Liver (tissue), 9 donors: Measurements from ENCODE around the gene TNNI3K. TPM values are rescaled to one million over a fixed set of nuclear protein-coding genes. Genes with fewer than 3 reads are reported as not detected.

ENCODE experiments used
- DNase-seq: peaks from one replicate; pipeline ENCODE4 v3.0.0-alpha.2; 2017; ENCODE audit warnings: low spot score
- H3K27ac ChIP-seq, 2 donors: one replicate each; pipeline ENCODE4 v1.7.0; 2013; ENCODE audit warnings: inconsistent platforms in 2 of 2, low read length in 2 of 2, control low read depth in 1 of 2, low read depth in 1 of 2, mild to moderate bottlenecking in 1 of 2
- H3K27me3 ChIP-seq, 4 donors: one replicate each; pipeline versions ENCODE4 v1.6.1 to v1.7.0; 2013; ENCODE audit warnings: low read length in 3 of 4, inconsistent platforms in 1 of 4, mild to moderate bottlenecking in 1 of 4, moderate library complexity in 1 of 4; ENCODE audit not compliant: control insufficient read depth in 4 of 4, insufficient read depth in 4 of 4
- H3K36me3 ChIP-seq, 4 donors: one replicate each; pipeline versions ENCODE4 v1.6.1 to v1.7.0; 2013; ENCODE audit warnings: low read length in 3 of 4, mild to moderate bottlenecking in 3 of 4, low read depth in 1 of 4, moderate library complexity in 1 of 4; ENCODE audit not compliant: control insufficient read depth in 4 of 4, insufficient read depth in 3 of 4
- H3K4me1 ChIP-seq, 4 donors: one replicate each; pipeline versions ENCODE4 v1.6.1 to v1.7.0; 2013; ENCODE audit warnings: low read length in 3 of 4, mild to moderate bottlenecking in 3 of 4, moderate library complexity in 1 of 4; ENCODE audit not compliant: control insufficient read depth in 4 of 4, insufficient read depth in 4 of 4
- H3K4me3 ChIP-seq, 3 donors: one replicate each; pipeline versions ENCODE4 v1.6.1 to v1.7.0; 2013; ENCODE audit warnings: low read length in 3 of 3, control low read depth in 1 of 3, low read depth in 1 of 3, mild to moderate bottlenecking in 1 of 3
- H3K9ac ChIP-seq, 2 donors: one replicate each; pipeline ENCODE4 v1.7.0; 2013; ENCODE audit warnings: low read length in 2 of 2, mild to moderate bottlenecking in 2 of 2, moderate library complexity in 2 of 2, control low read depth in 1 of 2, low read depth in 1 of 2
- H3K9me3 ChIP-seq, 4 donors: one replicate each; pipeline versions ENCODE4 v1.6.1 to v1.7.0; 2013; ENCODE audit warnings: low read length in 3 of 4; ENCODE audit not compliant: control insufficient read depth in 4 of 4
- CTCF ChIP-seq: fragments of 150-350 bp; IDR thresholded peaks from 2 replicates; pipeline ENCODE4 v1.5.1; 2017; ENCODE audit warnings: improper control_type of control experiment, low read depth, low read length; ENCODE audit not compliant: missing input control
- EGR1 ChIP-seq, 2 donors: IDR thresholded peaks; 2 replicates each; pipeline ENCODE4 v1.6.1; 2016 to 2018; ENCODE audit warnings: antibody characterized with exemption in 2 of 2, low read depth in 2 of 2
- FOXA1 ChIP-seq: IDR thresholded peaks from 2 replicates; pipeline ENCODE4 v1.6.1; 2016; ENCODE audit warnings: antibody characterized with exemption
- FOXA2 ChIP-seq: IDR thresholded peaks from 2 replicates; pipeline ENCODE4 v1.6.1; 2016; ENCODE audit warnings: antibody characterized with exemption
- GABPA ChIP-seq, 2 donors: IDR thresholded peaks in 1 of 2; conservative IDR thresholded peaks in 1 of 2; 2 replicates each; pipeline ENCODE4 v1.6.1; 2016; ENCODE audit warnings: antibody characterized with exemption in 2 of 2, mild to moderate bottlenecking in 1 of 2, moderate library complexity in 1 of 2
- HNF4A ChIP-seq, 2 donors: conservative IDR thresholded peaks; 2 replicates each; pipeline ENCODE4 v1.6.1; 2016; ENCODE audit warnings: antibody characterized with exemption in 2 of 2, mild to moderate bottlenecking in 2 of 2
- HNF4G ChIP-seq: IDR thresholded peaks from 2 replicates; pipeline ENCODE4 v1.6.1; 2016; ENCODE audit warnings: antibody characterized with exemption
- JUND ChIP-seq, 2 donors: IDR thresholded peaks; 2 replicates each; pipeline ENCODE4 v1.6.1; 2016; ENCODE audit warnings: antibody characterized with exemption in 2 of 2
- NR2F2 ChIP-seq: IDR thresholded peaks from 2 replicates; pipeline ENCODE4 v1.6.1; 2016; ENCODE audit warnings: antibody characterized with exemption
- RAD21 ChIP-seq, 2 donors: IDR thresholded peaks; 2 replicates each; pipeline ENCODE4 v1.6.1; 2016; ENCODE audit warnings: antibody characterized with exemption in 2 of 2, mild to moderate bottlenecking in 2 of 2
- RXRA ChIP-seq, 2 donors: IDR thresholded peaks; 2 replicates each; pipeline ENCODE4 v1.6.1; 2017 to 2018; ENCODE audit warnings: antibody characterized with exemption in 2 of 2, mild to moderate bottlenecking in 1 of 2
- SP1 ChIP-seq: IDR thresholded peaks from 2 replicates; pipeline ENCODE4 v1.6.1; 2018; ENCODE audit warnings: antibody characterized with exemption, mild to moderate bottlenecking
- TAF1 ChIP-seq: conservative IDR thresholded peaks from 2 replicates; pipeline ENCODE4 v1.6.1; 2016; ENCODE audit warnings: antibody characterized with exemption, mild to moderate bottlenecking
- YY1 ChIP-seq: IDR thresholded peaks from 2 replicates; pipeline ENCODE4 v1.6.1; 2016; ENCODE audit warnings: antibody characterized with exemption, mild to moderate bottlenecking
- ZBTB33 ChIP-seq: IDR thresholded peaks from 2 replicates; pipeline ENCODE4 v1.6.1; 2016; ENCODE audit warnings: antibody characterized with exemption
- WGBS: extraction: QIAGEN DNeasy Blood & Tissue Kit; methylation state at CpG from one replicate; pipeline ENCODE4 v1.1.7; 2013; 5-methylcytosine and 5-hydroxymethylcytosine counted together
- polyA plus RNA-seq, 2 donors: library from polyadenylated mRNA; stranded (reverse) in 1 of 2; unstranded in 1 of 2; fragments of 200-250 nt in 1 of 2; fragments of >200 nt in 1 of 2; fragmentation: Nextera tagmentation in 1 of 2; extraction: Ambion mirVana in 1 of 2; gene quantifications; one replicate each; pipeline versions ENCODE4 v1.2.1 to v1.2.3, GENCODE V29; 2013 to 2015
- total RNA-seq, 2 donors: library from RNA; depleted of rRNA; stranded (reverse); fragments of >200 nt; gene quantifications; one replicate each; pipeline ENCODE4 v1.2.3, GENCODE V29; 2014
- TF ChIP-seq, protein P1 (sequence below): IDR thresholded peaks from 2 replicates; pipeline ENCODE4 v1.6.1; 2016; ENCODE audit warnings: antibody characterized with exemption, mild to moderate bottlenecking
- TF ChIP-seq, protein P2 (sequence below): IDR thresholded peaks from 2 replicates; pipeline ENCODE4 v1.6.1; 2016; ENCODE audit warnings: antibody characterized with exemption
- TF ChIP-seq, protein P3 (sequence below): IDR thresholded peaks from 2 replicates; pipeline ENCODE4 v1.6.1; 2016; ENCODE audit warnings: antibody characterized with exemption
- donor health status: healthy.
- donor health status: healthy.
- donor health status: healthy.
- donor health status: healthy.
- donor health status: healthy.

TNNI3K gene
- total and polyA plus RNA-seq, 4 donors: 0.09 to 0.10 TPM; not detected in 2

- Histone ChIP-seq H3K9ac (no peak overlapping the region), H3K4me1 (no peaks in the 10 kb centered on the region), H3K27me3 (no peaks in the 10 kb centered on the region), H3K9me3 (no peaks in the 10 kb centered on the region), H3K27ac (no peak overlapping the region), H3K36me3 (no peaks in the 10 kb centered on the region), H3K4me3 (no peak overlapping the region)
- TF ChIP-seq SP1 (no peak), ZBTB33 (no peak), HNF4A (conservative IDR thresholded peaks at IDR 0.05) (no peak), FOXA1 (no peak), JUND (IDR thresholded peaks at IDR 0.05) (no peak), GABPA (IDR thresholded peaks at IDR 0.05 in 1 of 2, conservative IDR thresholded peaks at IDR 0.05 in 1 of 2) (no peak), EGR1 (IDR thresholded peaks at IDR 0.05; ENCODE audit: low read depth in 2 of 2) (no peak), TAF1 (no peak), RAD21 (IDR thresholded peaks at IDR 0.05) (no peak), RXRA (IDR thresholded peaks at IDR 0.05) (no peak), HNF4G (no peak), NR2F2 (no peak), FOXA2 (no peak), CTCF (no peak), YY1 (no peak)
- TF ChIP-seq, protein P1, sequence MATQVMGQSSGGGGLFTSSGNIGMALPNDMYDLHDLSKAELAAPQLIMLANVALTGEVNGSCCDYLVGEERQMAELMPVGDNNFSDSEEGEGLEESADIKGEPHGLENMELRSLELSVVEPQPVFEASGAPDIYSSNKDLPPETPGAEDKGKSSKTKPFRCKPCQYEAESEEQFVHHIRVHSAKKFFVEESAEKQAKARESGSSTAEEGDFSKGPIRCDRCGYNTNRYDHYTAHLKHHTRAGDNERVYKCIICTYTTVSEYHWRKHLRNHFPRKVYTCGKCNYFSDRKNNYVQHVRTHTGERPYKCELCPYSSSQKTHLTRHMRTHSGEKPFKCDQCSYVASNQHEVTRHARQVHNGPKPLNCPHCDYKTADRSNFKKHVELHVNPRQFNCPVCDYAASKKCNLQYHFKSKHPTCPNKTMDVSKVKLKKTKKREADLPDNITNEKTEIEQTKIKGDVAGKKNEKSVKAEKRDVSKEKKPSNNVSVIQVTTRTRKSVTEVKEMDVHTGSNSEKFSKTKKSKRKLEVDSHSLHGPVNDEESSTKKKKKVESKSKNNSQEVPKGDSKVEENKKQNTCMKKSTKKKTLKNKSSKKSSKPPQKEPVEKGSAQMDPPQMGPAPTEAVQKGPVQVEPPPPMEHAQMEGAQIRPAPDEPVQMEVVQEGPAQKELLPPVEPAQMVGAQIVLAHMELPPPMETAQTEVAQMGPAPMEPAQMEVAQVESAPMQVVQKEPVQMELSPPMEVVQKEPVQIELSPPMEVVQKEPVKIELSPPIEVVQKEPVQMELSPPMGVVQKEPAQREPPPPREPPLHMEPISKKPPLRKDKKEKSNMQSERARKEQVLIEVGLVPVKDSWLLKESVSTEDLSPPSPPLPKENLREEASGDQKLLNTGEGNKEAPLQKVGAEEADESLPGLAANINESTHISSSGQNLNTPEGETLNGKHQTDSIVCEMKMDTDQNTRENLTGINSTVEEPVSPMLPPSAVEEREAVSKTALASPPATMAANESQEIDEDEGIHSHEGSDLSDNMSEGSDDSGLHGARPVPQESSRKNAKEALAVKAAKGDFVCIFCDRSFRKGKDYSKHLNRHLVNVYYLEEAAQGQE: no peak
- TF ChIP-seq, protein P2, sequence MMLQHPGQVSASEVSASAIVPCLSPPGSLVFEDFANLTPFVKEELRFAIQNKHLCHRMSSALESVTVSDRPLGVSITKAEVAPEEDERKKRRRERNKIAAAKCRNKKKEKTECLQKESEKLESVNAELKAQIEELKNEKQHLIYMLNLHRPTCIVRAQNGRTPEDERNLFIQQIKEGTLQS: no peak
- TF ChIP-seq, protein P3, sequence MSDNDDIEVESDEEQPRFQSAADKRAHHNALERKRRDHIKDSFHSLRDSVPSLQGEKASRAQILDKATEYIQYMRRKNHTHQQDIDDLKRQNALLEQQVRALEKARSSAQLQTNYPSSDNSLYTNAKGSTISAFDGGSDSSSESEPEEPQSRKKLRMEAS: no peak
- no peak for DNase-seq
- WGBS: 73% methylated on average over 6 of the region's 6 CpGs
Observed at GRCh38 chr1:74425676-74426075, 190.5 kb downstream of the TNNI3K start.
